HG03159 (cell line): ENCODE results near the gene PDE11A.
"Not testable (repeated sequence)": the region's sequence is repeated elsewhere in the genome, so short reads cannot be mapped to it uniquely, and the experiment has no call there.

Experiments
- ATAC-seq: cut with Tn5 transposase; IDR thresholded peaks from one replicate; pipeline ENCODE4 v1.9.1; 2021; ENCODE audit warnings: mild to moderate bottlenecking, moderate library complexity; ENCODE audit not compliant: unreplicated experiment

The PDE11A gene

DNA sequence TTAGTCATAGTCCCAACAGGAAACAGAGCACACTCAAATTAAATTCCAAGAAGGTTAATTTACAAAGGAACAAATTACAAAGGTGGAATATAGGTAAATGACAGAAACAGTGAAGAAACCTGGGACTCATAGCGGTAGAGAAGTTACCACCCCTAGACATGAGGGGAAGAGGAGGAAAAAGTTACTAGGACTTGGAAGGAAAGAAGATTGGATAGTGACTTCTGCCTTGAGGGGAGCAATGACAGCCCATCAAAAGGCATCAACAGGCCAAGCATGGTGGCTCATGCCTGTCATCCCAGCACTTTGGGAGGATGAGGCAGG, 2.4 kb upstream of the PDE11A start:
- ATAC-seq, result no peak

DNA sequence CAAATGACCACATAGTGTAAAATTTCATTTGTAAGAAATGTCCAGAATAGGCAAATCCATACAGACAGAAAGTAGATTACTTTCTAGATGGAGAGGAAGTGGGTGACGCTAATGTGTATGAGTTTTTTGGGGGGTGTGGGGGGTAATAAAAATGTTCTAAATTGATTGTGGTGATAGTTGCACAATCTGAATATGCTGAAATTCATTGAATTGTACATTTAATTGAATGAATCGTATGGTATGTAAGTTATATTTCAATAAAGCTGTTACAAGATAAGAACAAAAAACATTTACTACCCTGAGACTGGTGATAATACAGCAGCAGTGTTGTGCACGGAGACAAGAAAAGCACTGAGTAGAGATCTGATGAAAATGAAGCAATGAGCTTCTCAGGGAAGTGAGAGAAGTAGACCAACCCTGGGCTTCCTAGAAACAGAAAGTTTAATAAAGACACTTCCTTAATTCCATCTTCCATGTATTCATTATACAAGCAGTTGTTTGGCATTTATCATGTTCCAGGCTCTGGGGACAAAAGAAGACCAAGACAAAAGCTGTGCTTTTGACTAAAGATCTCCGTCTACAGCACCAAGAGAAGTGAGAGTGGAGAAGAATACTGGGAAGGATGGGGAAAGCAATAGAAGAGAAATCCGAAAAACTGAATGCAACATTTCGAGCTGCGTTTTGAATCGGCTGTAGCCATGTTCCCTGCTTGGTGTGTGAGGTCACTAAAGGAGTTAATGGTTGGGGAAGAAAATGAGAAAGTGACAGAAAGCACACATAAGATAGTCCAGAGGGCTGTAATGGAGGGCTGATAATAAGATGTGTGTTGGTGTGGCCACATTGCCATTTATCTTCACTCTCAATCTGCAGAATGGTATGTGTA, 1.8 kb upstream of the PDE11A start:
- no peak for ATAC-seq

DNA sequence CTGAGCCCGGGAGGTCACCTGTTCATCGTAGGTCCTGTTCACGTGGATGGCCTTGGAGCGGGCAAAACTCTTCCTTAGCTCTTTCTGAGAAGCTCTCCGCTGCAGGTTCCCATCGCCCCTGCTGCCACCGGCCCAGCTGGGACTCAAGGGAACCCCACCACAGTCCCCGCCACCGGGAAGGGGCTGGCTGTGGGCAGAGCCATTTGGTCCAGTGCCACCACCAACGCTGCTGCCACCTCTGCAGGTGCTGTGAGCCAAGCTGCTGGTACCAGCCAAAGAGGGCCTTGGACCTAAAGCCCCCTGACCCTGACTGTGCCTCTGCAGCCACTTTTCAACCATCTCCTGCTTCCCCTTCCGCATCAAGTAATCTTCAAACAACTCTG, 586 bp downstream of the PDE11A start:
- ATAC-seq, result no peak

DNA sequence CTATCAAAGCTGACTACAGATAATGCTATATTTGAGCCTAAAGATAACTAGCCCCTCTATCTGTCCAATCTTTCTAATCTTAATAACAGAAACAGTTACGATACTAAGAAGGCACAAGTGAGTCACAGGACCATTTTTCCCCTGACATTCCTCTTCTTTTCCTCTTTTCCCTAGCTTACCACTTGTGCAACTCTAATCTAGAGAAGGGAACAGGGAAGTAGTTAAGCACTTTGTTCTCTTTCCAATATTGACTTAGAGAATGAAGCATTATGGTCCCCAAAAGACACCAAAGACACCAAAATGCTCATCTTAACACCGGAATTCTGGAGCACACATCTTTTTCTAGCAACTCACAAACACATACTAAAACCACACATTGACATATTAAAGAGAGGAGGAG, 1.8 kb downstream of the PDE11A start:
- no peak for ATAC-seq

DNA sequence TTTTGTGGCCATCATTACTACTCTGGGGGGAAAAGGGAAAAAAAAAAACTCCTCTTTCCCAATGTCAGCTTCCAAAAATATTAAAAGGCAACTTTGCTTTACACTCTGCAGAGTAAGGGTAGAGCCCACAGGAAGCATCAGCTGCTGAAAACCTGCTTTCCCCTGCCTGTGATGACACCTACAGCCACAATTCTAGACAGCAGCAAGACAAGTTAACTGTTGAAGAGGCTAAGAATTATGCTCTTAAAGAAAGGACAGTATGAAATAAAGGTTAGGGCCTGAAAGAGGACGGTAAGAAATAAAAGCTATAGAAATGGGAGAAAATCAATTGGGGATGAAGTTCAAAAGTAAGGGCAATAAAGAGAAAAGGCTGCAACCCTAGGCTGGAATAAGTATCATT, 3.0 kb downstream of the PDE11A start:
- ATAC-seq, result no peak

DNA sequence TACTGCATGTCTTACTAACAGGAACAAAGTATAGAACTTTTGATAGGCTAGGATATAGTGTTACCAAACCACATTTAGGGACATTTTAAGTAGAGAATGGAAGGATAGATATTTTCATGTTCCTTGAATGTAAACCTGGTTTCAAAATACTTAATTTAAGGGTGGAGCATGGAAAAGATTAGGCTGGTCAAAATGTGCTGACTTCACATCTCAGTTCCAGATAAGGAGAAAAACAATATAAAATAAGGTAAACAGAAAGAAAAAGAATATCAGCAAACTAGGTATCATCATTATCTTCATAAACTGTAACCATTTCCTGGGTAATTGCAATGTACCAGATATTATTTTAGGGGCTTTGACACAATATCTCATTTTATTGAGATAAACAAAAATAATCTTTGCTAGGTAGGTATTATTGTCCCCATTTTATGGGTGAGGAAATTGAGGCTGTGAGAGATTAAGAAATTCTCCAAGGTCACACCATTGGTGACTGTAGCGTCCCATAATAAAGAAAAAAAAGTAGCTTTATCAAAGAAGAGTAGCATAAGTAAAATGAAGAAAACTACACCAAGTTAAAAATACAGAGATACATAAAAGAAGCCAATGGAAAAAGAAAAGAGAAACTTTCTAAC, 3.6 kb downstream of the PDE11A start:
- no peak for ATAC-seq

DNA sequence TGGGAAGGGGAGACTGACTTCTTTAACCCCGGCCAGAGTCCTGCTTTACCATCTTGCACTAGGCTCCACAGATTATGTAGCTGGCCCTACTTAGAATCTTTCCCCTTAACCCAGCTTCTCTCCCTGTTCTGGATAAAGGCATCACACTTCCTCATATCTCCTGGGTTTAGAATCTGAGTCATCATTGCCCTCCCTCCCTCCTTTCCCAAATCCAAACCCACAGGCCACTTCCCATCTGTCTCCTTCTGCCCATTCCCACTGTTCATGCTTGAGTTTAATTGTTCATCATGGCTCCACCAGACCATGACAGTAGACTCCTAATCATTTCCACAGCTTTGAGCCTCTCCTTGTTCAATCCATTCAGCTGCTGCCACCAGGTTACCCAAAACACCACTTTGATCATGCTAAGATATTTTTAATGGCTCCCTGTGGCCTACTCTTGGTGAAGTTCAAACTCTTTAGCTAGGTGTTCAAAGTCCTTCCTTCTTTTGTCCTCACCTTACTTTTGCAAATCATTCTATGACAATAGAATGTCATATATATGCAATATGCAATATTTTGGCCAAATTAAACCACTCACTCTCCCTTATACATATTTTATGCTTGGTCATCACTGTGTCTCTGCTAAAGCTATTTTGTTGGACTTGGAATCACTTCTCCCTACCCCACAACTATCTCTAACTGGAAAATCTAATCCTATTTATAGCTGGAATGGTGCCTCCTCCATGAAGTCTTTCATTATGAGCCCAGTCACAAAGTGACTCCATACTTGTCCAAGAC, 5.5 kb downstream of the PDE11A start:
- ATAC-seq, result no peak

DNA sequence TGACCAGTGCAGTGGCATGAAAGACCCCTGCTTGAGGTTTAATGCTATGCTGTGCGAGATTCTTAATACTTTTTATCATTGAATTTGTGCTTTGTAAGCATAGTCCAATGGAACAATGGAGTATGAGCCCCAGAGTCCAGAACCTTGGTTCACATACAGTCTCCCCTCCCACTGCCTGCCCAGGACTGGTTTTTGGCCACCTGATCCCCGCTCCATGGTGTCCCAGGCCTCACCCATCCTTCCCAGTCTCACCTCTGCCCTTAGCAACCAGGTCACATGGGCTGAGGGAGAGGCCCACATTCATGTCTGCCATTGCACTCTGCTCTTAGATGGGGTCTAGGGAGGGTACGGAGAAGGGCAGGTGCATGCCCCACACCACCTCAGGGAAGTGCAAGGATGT, 6.3 kb downstream of the PDE11A start:
- ATAC-seq, result no peak

DNA sequence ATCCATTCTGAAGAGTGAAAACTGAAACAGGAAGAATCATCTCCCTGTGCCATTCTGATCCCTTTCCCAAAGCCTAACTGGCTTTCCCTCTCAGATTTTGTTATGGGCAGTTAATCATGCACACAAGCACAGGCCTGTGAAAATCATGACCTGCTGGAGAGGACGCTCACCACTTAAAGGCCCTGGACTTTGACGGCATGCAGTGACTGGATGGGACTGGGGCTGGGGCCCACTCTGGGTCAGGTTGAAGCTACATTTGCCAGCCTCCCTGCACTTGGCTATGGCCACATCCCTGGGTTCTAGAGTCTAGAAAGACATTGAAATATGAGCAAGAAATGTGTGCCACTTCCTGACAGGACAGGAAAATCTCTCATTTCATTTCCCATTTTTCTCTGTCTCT, 12.9 kb downstream of the PDE11A start:
- no peak for ATAC-seq

DNA sequence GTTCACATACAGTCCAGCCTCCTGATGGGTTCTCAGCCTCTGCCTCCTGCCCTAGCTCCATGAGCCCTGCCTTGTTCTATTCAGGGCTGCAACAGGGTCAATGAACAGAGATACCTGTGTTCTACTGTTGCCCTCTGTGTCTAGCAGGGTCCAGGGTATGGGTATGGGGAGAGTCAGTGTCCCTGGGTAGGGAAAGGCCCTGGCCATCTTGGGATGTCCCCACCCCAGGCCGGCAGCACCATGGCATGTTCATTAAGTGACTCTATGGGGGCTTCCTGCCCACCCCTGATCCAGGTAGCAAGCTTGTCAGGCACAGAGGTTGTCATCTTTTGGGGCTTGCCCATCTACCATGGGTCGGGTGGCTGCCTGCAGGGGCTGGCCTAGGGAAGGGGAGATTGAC, 13.5 kb downstream of the PDE11A start:
- ATAC-seq, result no peak

DNA sequence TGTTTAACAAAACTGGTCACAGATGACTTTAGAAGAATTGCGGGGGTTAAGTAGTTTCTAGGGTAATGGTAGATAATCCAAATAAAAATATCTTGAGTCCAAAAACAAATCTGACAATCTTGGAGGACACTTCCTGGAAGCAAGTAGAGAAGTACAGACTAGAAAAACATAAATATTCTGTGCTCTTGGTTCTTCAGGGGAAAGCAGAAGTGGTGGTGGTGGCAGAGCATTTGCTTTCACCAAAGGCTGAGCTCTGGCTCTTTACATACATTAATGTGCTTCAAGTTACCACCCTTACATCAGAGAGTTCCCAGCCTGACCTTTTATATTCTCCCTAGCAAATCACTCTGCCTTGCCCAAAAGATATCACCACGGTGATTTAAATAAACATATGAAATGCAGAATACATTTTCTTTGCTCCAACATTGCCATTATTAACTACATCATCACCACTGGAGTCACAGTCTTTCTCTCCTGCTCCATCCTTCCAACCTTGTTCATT, 15.3 kb downstream of the PDE11A start:
- ATAC-seq, result no peak

DNA sequence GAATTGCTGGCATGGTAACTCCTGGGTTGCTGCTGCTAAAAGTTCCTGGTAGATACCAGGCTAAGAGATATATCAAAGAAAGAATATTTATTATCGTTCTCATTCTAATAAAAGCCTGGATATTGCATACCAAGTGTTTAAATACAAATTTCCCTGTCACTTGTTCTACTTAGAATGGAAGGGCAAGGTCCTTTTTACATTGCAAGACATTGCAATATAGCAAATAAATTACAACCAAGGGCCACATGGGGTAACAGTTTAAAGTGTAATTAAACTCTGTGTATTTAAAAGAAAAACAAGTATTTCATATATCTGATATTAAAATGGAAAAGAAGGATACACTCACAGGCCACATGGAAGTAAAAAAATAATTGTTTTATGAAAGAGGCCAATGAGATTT, 16.2 kb downstream of the PDE11A start:
- ATAC-seq, result no peak

DNA sequence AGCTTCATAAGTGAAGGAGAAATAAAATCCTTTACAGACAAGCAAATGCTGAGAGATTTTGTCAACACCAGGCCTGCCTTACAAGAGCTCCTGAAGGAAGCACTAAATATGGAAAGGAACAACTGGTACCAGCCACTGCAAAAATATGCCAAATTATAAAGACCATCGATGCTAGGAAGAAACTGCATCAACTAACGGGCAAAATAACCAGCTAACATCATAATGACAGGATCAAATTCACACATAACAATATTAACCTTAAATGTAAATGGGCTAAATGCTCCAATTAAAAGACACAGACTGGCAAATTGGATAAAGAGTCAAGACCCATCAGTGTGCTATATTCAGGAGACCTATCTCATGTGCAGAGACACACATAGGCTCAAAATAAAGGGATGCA, 21.3 kb downstream of the PDE11A start:
- not testable (repeated sequence) for ATAC-seq

DNA sequence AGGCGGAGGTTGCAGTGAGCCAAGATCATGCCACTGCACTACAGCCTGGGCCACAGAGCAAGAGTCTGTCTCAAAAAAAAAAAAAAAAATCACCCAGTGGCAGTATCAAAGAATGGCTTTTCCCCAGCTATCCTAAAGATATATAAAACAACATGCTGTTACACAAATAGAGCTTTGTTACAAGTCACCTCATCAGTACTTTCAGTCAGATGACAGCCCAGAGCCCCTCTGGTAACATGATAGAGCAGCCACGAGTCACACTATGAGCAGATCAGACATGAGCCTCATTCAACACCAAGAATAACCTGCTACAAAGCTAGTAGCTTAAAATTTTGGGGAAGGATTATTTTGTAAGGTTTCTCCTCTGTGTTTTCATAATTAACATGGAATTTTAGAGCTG, 25.2 kb downstream of the PDE11A start:
- no peak for ATAC-seq

DNA sequence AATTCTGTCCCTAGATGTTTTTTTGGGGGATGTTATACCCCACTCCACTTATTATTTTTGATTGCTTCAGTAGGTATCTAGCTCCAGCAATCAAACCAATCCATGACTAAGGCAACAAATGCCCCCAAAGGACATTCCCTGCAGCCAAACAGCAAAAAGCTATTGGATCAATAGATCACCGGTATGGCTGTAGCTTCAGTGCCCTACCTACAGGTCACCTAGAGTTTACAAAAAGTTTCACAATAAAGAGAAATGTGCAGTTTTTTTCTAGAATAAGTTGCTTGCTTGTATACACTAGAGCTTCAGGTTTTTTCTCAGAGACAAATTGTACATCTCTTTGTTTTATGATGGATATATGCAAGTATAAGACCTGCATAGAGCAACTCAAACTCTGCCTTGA, 27.7 kb downstream of the PDE11A start:
- no peak for ATAC-seq

DNA sequence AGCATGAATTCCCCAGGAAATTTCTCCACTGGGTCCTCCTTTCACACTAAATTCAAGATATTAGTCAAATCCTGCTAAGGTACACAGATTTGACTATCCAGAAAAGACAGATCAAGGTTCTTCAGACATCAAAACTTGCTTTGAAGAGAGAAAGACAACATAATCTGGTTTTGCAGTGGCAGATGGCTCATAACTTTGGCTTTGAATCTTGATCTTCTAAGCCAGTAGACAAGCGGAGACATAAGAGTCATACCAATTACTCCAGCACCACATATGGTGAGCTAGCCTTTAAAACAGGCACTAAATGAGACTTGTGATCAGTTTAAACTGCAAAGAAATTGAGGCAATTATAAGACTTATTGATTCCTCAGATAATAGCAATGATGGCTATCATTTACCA, 29.3 kb downstream of the PDE11A start:
- no peak for ATAC-seq

DNA sequence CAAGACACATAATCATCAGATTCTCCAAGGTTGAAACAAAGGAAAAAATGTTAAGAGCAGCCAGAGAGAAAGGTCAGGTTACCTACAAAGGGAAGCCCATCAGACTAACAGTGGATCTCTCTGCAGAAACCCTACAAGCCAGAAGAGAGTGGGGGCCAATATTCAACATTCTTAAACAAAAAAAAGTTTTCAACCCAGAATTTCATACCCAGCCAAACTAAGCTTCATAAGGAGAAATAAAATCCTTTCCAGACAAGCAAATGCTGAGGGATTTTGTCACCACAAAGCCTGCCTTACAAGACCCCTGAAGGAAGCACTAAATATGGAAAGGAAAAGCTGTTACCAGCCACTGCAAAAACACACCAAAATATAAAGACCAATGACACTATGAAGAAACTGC, 39.0 kb downstream of the PDE11A start:
- not testable (repeated sequence) for ATAC-seq

DNA sequence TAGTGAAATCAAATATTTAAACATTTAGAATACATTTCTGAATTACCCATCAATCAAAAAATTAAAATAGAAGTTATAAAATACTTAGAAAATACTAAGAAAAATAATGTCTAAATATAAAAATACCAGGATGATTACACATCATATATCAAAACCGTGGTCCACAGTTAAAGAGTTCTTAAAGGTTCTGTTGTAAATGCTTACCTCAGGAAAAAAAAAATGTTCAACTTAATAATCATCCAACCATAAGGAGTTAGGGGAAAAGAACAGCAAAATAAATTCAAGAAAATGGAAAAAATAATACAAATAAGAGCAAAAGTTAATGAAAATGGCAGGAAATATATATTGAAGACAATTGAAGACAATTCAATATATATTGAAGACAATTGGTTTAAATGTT, 43.2 kb downstream of the PDE11A start:
- no peak for ATAC-seq

DNA sequence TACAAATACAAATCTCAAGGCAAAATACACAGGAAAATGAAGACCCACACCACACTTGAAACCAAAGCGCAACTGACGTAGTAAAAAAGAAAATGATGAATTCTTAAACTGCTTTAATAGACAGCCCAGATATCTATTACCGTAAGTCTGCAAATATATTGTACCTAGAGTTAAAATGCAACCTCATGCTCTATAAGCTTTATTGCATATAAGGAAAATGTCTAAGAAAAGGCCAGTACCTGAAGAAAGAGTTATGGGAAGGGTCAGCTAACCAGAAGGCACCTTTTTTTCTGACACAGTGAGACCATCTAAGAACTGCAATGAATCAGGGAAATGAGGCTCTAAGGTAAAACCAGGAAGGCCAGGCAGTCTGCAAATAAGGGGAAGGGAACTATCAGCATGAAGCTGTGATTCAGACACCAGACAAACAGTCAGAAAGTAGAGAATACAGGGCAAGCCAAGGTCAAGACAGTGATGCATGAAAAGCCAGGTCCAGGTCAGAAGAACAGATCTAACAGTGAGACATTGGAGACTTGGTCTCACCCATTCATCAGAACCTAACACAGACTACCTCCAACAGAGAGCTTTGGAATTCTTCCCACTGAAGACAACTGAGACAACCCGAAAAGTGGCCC, 46.9 kb downstream of the PDE11A start:
- no peak for ATAC-seq

DNA sequence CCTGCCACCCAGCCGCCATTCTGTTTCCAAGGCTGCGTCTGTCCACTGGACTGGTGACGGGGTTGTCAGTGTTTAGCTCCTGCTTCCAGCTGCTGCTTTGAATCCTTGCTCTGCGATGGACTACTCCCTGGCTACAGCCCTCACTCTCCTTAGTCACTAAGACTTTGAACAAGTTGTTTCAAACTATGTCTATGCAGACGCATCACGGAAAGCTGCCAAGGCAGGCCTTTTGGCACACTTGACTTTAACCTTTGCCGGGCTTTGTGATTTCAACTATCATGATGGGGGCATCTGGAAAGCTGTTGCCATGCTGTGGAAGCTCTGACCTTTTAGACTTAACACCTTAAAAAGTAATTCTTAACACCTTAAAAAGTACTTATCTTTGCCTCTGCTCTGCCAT, 54.4 kb downstream of the PDE11A start:
- ATAC-seq, result no peak

DNA sequence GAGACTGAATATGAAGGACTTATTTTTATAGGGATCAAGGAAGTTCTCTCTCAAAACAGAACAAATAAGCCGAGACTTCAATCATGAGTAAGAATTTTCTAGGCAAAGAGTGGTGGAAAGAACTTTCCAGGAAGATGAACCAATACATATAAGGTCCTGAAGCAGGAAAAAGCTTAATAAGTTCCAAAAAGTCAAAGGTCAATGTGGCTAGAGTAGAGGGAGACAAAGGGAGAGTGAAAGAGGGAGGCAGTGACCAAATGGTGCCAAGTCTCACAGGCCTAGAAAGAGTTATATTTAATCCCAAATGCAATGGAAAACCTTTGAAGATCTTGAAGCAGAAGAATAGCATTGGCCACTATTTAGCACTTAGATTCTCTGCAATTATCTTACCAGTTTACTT, 56.0 kb downstream of the PDE11A start:
- ATAC-seq, result no peak
